Measurements from ENCODE around the gene ADAM23. TPM values are rescaled to one million over a fixed set of nuclear protein-coding genes. Genes with fewer than 3 reads are reported as not detected.

The ADAM23 gene
- total and polyA plus RNA-seq, 2 of the 13 experiments (the other 11 are each of a cell fraction or from before 2014, with no cell fraction given): 0.04 TPM; not detected in 1

- no peaks in the 10 kb centered on the region for H3K79me2 ChIP-seq (ENCODE audit: insufficient read depth, low read length)
- no peak overlapping the region for H3K4me3 ChIP-seq (replicated peaks in 1 of 3; ENCODE audit: insufficient read depth in 1 of 3, low read depth in 2 of 3, low read length in 3 of 3)
- 3% methylated on average over 2 of the region's 2 CpGs for WGBS (ENCODE audit: low lambda C conversion rate)
- ChIA-PET CTCF (ENCODE audit: low intra/inter-chr PET ratio, low total read pairs) (no interaction called here), POLR2A (no interaction called here)
- no TSS peak for BruUV-seq (replicated peaks)
- no peak for TF ChIP-seq ZNF121 (CRISPR knock-in tag; IDR thresholded peaks at IDR 0.05)
- no peak for TF ChIP-seq NCOA2 (CRISPR knock-in tag; IDR thresholded peaks at IDR 0.05)
- TF ChIP-seq NR2F2 (IDR thresholded peaks at IDR 0.05; ENCODE audit: borderline replicate concordance, low read depth): no peak
- TF ChIP-seq, protein P1, sequence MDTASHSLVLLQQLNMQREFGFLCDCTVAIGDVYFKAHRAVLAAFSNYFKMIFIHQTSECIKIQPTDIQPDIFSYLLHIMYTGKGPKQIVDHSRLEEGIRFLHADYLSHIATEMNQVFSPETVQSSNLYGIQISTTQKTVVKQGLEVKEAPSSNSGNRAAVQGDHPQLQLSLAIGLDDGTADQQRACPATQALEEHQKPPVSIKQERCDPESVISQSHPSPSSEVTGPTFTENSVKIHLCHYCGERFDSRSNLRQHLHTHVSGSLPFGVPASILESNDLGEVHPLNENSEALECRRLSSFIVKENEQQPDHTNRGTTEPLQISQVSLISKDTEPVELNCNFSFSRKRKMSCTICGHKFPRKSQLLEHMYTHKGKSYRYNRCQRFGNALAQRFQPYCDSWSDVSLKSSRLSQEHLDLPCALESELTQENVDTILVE (CRISPR knock-in tag; IDR thresholded peaks at IDR 0.05): no peak
- no peak for TF ChIP-seq ZNF44 (CRISPR knock-in tag; IDR thresholded peaks at IDR 0.05)
- TF ChIP-seq NFAT5 (CRISPR knock-in tag; IDR thresholded peaks at IDR 0.05): no peak
- TF ChIP-seq ZNF570 (CRISPR knock-in tag; IDR thresholded peaks at IDR 0.05; ENCODE audit: borderline replicate concordance): no peak
- TF ChIP-seq, protein P2, sequence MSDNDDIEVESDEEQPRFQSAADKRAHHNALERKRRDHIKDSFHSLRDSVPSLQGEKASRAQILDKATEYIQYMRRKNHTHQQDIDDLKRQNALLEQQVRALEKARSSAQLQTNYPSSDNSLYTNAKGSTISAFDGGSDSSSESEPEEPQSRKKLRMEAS (IDR thresholded peaks at IDR 0.05): no peak
- TF ChIP-seq IRF9 (CRISPR knock-in tag; IDR thresholded peaks at IDR 0.05; ENCODE audit: borderline replicate concordance): no peak
- TF ChIP-seq CERS6 (CRISPR knock-in tag; IDR thresholded peaks at IDR 0.05): no peak
- no peak for TF ChIP-seq RFX5 (IDR thresholded peaks at IDR 0.05; ENCODE audit: low read depth, low read length)
- TF ChIP-seq ETS1 (CRISPR knock-in tag; IDR thresholded peaks at IDR 0.05): no peak
- TF ChIP-seq ATAD3A (CRISPR knock-in tag; IDR thresholded peaks at IDR 0.05): no peak
- no peak overlapping the region for H3K9ac ChIP-seq (ENCODE audit: insufficient read depth, low read depth, low read length)
- FAIRE-seq (no peak), ATAC-seq (no peak), DNase-seq (ENCODE audit: low spot score) (no peak)
- in situ Hi-C loops (cut with HindIII; ENCODE audit: extremely low pct_ligation_motif_present, low pct_unique_long_range_greater_than_20kb): no loop called here
- H3K9me3 ChIP-seq (ENCODE audit: low read length): no peaks in the 10 kb centered on the region
- H3K27me3 ChIP-seq (ENCODE audit: control insufficient read depth in 1 of 2, insufficient read depth in 2 of 2, low read length in 2 of 2): no peaks in the 10 kb centered on the region
- no peak overlapping the region for H2AFZ ChIP-seq (ENCODE audit: low read length)
- no peaks in the 10 kb centered on the region for H4K20me1 ChIP-seq (ENCODE audit: insufficient read depth, low read length)
- no peak overlapping the region for H3K4me2 ChIP-seq (ENCODE audit: low read depth, low read length)
- intact Hi-C loops (cut with micrococcal nuclease; ENCODE audit: unreplicated experiment): no loop called here
- H3K27ac ChIP-seq (ENCODE audit: extremely low read length, insufficient read depth, low read length): no peak overlapping the region
- no peaks in the 10 kb centered on the region for H3K4me1 ChIP-seq (ENCODE audit: insufficient read depth, low read length)
- no peaks in the 10 kb centered on the region for H3K36me3 ChIP-seq (replicated peaks in 1 of 2; ENCODE audit: control insufficient read depth in 1 of 2, insufficient read depth in 2 of 2, low read length in 2 of 2)
These were observed 24.4 kb upstream of the ADAM23 start for GRCh38 chr2:206418968-206419367.

Measured in HepG2 (cell line).